H1 (cell line): Measurements from ENCODE around the gene MTMR2. TPM values are rescaled to one million over a fixed set of nuclear protein-coding genes. Genes with fewer than 3 reads are reported as not detected.

Source experiments
- SRF ChIP-seq: IDR thresholded peaks from 2 replicates; pipeline ENCODE4 v1.6.1; 2011; ENCODE audit warnings: mild to moderate bottlenecking, low read depth, low read length, moderate library complexity
- TAF1 ChIP-seq: IDR thresholded peaks from 2 replicates; pipeline ENCODE4 v1.6.1; 2011; ENCODE audit warnings: mild to moderate bottlenecking, low read depth, low read length
- polyA plus RNA-seq, 7 experiments: library from polyadenylated mRNA; depleted of rRNA in 3 of 7; stranded (reverse) in 5 of 7; unstranded in 2 of 7; fragments of >200 nt in 5 of 7; fragments of 200-250 nt in 2 of 7; gene quantifications; 1 replicate in 5 of 7; 2 replicates in 1 of 7; 4 replicates in 1 of 7; pipeline versions ENCODE4 v1.2.1 to v1.2.3, GENCODE V29; 2011 to 2013; ENCODE audit warnings: missing spikeins in 2 of 7, mixed read lengths in 2 of 7
- total RNA-seq: library from RNA; stranded (reverse); fragmentation: NEBNext Ultra II Directional; extraction: Animal tissue kit (Norgen Biotek cat#: 25700); gene quantifications from 2 replicates; pipeline ENCODE4 v1.2.1, GENCODE V29; 2021
- TF ChIP-seq, protein P1 (sequence below): fragments of 300-600 bp; sonication (generic); IDR thresholded peaks from 2 replicates; pipeline ENCODE4 v1.7.1; 2012; ENCODE audit warnings: low read length, moderate library complexity, mild to moderate bottlenecking, inconsistent platforms; ENCODE audit not compliant: insufficient replicate concordance

MTMR2 gene
- total and polyA plus RNA-seq, 2 of the 8 experiments (the other 6 are each of a cell fraction or from before 2014, with no cell fraction given), result 16.7 to 52.9 TPM

GRCh38 chr11:95943546-95943945 is 19.6 kb upstream of the MTMR2 start (continued):
- TF ChIP-seq, protein P1, sequence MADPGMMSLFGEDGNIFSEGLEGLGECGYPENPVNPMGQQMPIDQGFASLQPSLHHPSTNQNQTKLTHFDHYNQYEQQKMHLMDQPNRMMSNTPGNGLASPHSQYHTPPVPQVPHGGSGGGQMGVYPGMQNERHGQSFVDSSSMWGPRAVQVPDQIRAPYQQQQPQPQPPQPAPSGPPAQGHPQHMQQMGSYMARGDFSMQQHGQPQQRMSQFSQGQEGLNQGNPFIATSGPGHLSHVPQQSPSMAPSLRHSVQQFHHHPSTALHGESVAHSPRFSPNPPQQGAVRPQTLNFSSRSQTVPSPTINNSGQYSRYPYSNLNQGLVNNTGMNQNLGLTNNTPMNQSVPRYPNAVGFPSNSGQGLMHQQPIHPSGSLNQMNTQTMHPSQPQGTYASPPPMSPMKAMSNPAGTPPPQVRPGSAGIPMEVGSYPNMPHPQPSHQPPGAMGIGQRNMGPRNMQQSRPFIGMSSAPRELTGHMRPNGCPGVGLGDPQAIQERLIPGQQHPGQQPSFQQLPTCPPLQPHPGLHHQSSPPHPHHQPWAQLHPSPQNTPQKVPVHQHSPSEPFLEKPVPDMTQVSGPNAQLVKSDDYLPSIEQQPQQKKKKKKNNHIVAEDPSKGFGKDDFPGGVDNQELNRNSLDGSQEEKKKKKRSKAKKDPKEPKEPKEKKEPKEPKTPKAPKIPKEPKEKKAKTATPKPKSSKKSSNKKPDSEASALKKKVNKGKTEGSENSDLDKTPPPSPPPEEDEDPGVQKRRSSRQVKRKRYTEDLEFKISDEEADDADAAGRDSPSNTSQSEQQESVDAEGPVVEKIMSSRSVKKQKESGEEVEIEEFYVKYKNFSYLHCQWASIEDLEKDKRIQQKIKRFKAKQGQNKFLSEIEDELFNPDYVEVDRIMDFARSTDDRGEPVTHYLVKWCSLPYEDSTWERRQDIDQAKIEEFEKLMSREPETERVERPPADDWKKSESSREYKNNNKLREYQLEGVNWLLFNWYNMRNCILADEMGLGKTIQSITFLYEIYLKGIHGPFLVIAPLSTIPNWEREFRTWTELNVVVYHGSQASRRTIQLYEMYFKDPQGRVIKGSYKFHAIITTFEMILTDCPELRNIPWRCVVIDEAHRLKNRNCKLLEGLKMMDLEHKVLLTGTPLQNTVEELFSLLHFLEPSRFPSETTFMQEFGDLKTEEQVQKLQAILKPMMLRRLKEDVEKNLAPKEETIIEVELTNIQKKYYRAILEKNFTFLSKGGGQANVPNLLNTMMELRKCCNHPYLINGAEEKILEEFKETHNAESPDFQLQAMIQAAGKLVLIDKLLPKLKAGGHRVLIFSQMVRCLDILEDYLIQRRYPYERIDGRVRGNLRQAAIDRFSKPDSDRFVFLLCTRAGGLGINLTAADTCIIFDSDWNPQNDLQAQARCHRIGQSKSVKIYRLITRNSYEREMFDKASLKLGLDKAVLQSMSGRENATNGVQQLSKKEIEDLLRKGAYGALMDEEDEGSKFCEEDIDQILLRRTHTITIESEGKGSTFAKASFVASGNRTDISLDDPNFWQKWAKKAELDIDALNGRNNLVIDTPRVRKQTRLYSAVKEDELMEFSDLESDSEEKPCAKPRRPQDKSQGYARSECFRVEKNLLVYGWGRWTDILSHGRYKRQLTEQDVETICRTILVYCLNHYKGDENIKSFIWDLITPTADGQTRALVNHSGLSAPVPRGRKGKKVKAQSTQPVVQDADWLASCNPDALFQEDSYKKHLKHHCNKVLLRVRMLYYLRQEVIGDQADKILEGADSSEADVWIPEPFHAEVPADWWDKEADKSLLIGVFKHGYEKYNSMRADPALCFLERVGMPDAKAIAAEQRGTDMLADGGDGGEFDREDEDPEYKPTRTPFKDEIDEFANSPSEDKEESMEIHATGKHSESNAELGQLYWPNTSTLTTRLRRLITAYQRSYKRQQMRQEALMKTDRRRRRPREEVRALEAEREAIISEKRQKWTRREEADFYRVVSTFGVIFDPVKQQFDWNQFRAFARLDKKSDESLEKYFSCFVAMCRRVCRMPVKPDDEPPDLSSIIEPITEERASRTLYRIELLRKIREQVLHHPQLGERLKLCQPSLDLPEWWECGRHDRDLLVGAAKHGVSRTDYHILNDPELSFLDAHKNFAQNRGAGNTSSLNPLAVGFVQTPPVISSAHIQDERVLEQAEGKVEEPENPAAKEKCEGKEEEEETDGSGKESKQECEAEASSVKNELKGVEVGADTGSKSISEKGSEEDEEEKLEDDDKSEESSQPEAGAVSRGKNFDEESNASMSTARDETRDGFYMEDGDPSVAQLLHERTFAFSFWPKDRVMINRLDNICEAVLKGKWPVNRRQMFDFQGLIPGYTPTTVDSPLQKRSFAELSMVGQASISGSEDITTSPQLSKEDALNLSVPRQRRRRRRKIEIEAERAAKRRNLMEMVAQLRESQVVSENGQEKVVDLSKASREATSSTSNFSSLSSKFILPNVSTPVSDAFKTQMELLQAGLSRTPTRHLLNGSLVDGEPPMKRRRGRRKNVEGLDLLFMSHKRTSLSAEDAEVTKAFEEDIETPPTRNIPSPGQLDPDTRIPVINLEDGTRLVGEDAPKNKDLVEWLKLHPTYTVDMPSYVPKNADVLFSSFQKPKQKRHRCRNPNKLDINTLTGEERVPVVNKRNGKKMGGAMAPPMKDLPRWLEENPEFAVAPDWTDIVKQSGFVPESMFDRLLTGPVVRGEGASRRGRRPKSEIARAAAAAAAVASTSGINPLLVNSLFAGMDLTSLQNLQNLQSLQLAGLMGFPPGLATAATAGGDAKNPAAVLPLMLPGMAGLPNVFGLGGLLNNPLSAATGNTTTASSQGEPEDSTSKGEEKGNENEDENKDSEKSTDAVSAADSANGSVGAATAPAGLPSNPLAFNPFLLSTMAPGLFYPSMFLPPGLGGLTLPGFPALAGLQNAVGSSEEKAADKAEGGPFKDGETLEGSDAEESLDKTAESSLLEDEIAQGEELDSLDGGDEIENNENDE, result no peak
- TF ChIP-seq SRF (no peak), TAF1 (no peak)
